Glutamatergic neuron (in vitro differentiated cells): ENCODE data around the gene MCM5. TPM values are rescaled to one million over a fixed set of nuclear protein-coding genes. Genes with fewer than 3 reads are reported as not detected.
"Not testable (repeated sequence)": the region's sequence is repeated elsewhere in the genome, so short reads cannot be mapped to it uniquely, and the experiment has no call there.

Experiments used
- DNase-seq: peaks from one replicate; pipeline ENCODE4 v3.0.0; 2022
- H3K27ac Mint-ChIP-seq: one replicate; pipeline ENCODE4 v1.8.0; 2020; ENCODE audit warnings: mild to moderate bottlenecking, mixed read lengths, inconsistent platforms; ENCODE audit not compliant: unreplicated experiment
- H3K27me3 Mint-ChIP-seq: one replicate; pipeline ENCODE4 v1.8.0; 2020; ENCODE audit warnings: mild to moderate bottlenecking, moderate library complexity, mixed read lengths, inconsistent platforms; ENCODE audit not compliant: unreplicated experiment
- H3K36me3 Mint-ChIP-seq: one replicate; pipeline ENCODE4 v1.8.0; 2020; ENCODE audit warnings: mild to moderate bottlenecking, mixed read lengths, inconsistent platforms; ENCODE audit not compliant: unreplicated experiment
- H3K4me1 Mint-ChIP-seq: one replicate; pipeline ENCODE4 v1.8.0; 2020; ENCODE audit warnings: mild to moderate bottlenecking, low read depth, mixed read lengths, inconsistent platforms; ENCODE audit not compliant: unreplicated experiment
- H3K4me3 Mint-ChIP-seq: one replicate; pipeline ENCODE4 v1.8.0; 2020; ENCODE audit warnings: mild to moderate bottlenecking, mixed read lengths, inconsistent platforms; ENCODE audit not compliant: unreplicated experiment
- H3K9me3 Mint-ChIP-seq: one replicate; pipeline ENCODE4 v1.8.0; 2020; ENCODE audit warnings: mild to moderate bottlenecking, moderate library complexity, mixed read lengths, inconsistent platforms; ENCODE audit not compliant: unreplicated experiment
- CTCF ChIP-seq: fragments of 200-600 bp; sonication (generic); IDR thresholded peaks from one replicate; pipeline ENCODE4 v1.5.0; 2021; ENCODE audit not compliant: partially characterized antibody, unreplicated experiment
- total RNA-seq: library from RNA; stranded (reverse); fragmentation: NEBNext Ultra II Directional; extraction: Animal tissue kit (Norgen Biotek cat#: 25700); gene quantifications from one replicate; pipeline ENCODE4 v1.2.1, GENCODE V29; 2021; ENCODE audit not compliant: unreplicated experiment

MCM5 gene
- total RNA-seq, 1 donor from 2014 or later = 28.3 TPM

GRCh38 chr22:35390933-35391332 lies 9.0 kb upstream of the MCM5 start:
- Mint-ChIP-seq H3K27ac (no peak overlapping the region), H3K9me3 (no peaks in the 10 kb centered on the region), H3K4me3 (no peak overlapping the region), H3K36me3 (no peaks in the 10 kb centered on the region), H3K27me3 (peaks cover 2% of the 10 kb centered on the region), H3K4me1 (no peaks in the 10 kb centered on the region)
- TF ChIP-seq CTCF = no peak
- DNase-seq = no peak

- no peak overlapping the region for H3K4me3 Mint-ChIP-seq
- no peak for TF ChIP-seq CTCF
- no peaks in the 10 kb centered on the region for H3K36me3 Mint-ChIP-seq
- no peak overlapping the region for H3K27ac Mint-ChIP-seq
- no peaks in the 10 kb centered on the region for H3K9me3 Mint-ChIP-seq
- no peaks in the 10 kb centered on the region for H3K4me1 Mint-ChIP-seq
- peaks cover 2% of the 10 kb centered on the region for H3K27me3 Mint-ChIP-seq
- no peak for DNase-seq
Observed at GRCh38 chr22:35392357-35392756, 7.6 kb upstream of the MCM5 start.

GRCh38 chr22:35393116-35394010 lies 6.6 kb upstream of the MCM5 start:
- no peak overlapping the region for H3K4me3 Mint-ChIP-seq
- TF ChIP-seq CTCF = no peak
- DNase-seq = no peak
- no peaks in the 10 kb centered on the region for H3K4me1 Mint-ChIP-seq
- no peaks in the 10 kb centered on the region for H3K36me3 Mint-ChIP-seq
- H3K27me3 Mint-ChIP-seq = peaks cover 2% of the 10 kb centered on the region
- no peaks in the 10 kb centered on the region for H3K9me3 Mint-ChIP-seq
- no peak overlapping the region for H3K27ac Mint-ChIP-seq

GRCh38 chr22:35394011-35394312 lies 6.0 kb upstream of the MCM5 start:
- Mint-ChIP-seq H3K4me1 (no peaks in the 10 kb centered on the region), H3K4me3 (no peak overlapping the region), H3K36me3 (no peaks in the 10 kb centered on the region), H3K9me3 (no peaks in the 10 kb centered on the region), H3K27ac (no peak overlapping the region), H3K27me3 (peaks cover 2% of the 10 kb centered on the region)
- DNase-seq = no peak
- TF ChIP-seq CTCF = no peak

- TF ChIP-seq CTCF = no peak
- H3K36me3 Mint-ChIP-seq = no peaks in the 10 kb centered on the region
- no peak overlapping the region for H3K27ac Mint-ChIP-seq
- H3K4me3 Mint-ChIP-seq = no peak overlapping the region
- no peak for DNase-seq
- H3K4me1 Mint-ChIP-seq = no peaks in the 10 kb centered on the region
- peaks cover 6% of the 10 kb centered on the region for H3K27me3 Mint-ChIP-seq
- H3K9me3 Mint-ChIP-seq = peaks cover under 1% of the 10 kb centered on the region
Observed at GRCh38 chr22:35394810-35395563, 5.0 kb upstream of the MCM5 start.

GRCh38 chr22:35396622-35397021 lies 3.3 kb upstream of the MCM5 start:
- not testable (repeated sequence) for H3K4me1 Mint-ChIP-seq, H3K27me3 Mint-ChIP-seq, DNase-seq, H3K4me3 Mint-ChIP-seq, H3K9me3 Mint-ChIP-seq, H3K36me3 Mint-ChIP-seq, H3K27ac Mint-ChIP-seq
